ENCODE results near the gene AP2A1. TPM values are rescaled to one million over a fixed set of nuclear protein-coding genes. Genes with fewer than 3 reads are reported as not detected.

The AP2A1 gene
- total and polyA plus RNA-seq, 9 of the 15 experiments (the other 6 are each of a cell fraction or from before 2014, with no cell fraction given): 0.55 to 150 (median 31.9) TPM

GRCh38 chr19:49761625-49762311, 5.0 kb upstream of the AP2A1 start:
- FAIRE-seq (peak; percentile 87), DNase-seq (ENCODE audit: extremely low read depth in 1 of 4, low spot score in 3 of 4) (peak; percentile 75 to 88 (median 80)), ATAC-seq (peak; percentile 53)
- Histone ChIP-seq H3K9me3 (replicated peaks; ENCODE audit: control insufficient read depth, insufficient read depth, low read depth, low read length) (no peaks in the 10 kb centered on the region), H3K27me3 (ENCODE audit: control insufficient read depth in 2 of 2, insufficient read depth in 2 of 2, low read length in 2 of 2) (no peaks in the 10 kb centered on the region), H3K4me2 (ENCODE audit: insufficient read depth, low read length) (peak overlapping the region; percentile 75), H3K4me1 (replicated peaks in 1 of 2; ENCODE audit: control insufficient read depth in 2 of 2, insufficient read depth in 2 of 2, low read length in 2 of 2) (peaks cover 28 to 33% of the 10 kb centered on the region in 2 experiments), H3K9me1 (ENCODE audit: control insufficient read depth, insufficient read depth, low read length) (no peaks in the 10 kb centered on the region), H3K4me3 (peak overlapping the region; percentile 24; the same call in 1 of the 2 replicates), H3K79me2 (ENCODE audit: control insufficient read depth, insufficient read depth, low read length) (peaks cover 5% of the 10 kb centered on the region; the same call in 1 of the 3 replicates), H2AFZ (ENCODE audit: low read depth, low read length) (peak overlapping the region; percentile 98), H4K20me1 (replicated peaks; ENCODE audit: control insufficient read depth, insufficient read depth, low read length) (no peaks in the 10 kb centered on the region), H3K27ac (ENCODE audit: extremely low read depth, low read depth, low read length) (peak overlapping the region; percentile 77), H3K36me3 (ENCODE audit: control insufficient read depth, insufficient read depth, low read length) (no peaks in the 10 kb centered on the region), H3K9ac (ENCODE audit: insufficient read depth in 1 of 2, low read depth in 2 of 2, low read length in 2 of 2) (peak overlapping the region; percentile 70 to 82)
- 12% methylated on average over 15 of the region's 16 CpGs for WGBS (ENCODE audit: insufficient coverage, low coverage, missing lambda C conversion rate)
- in situ Hi-C loops (cut with MboI) (no loop called here), intact Hi-C loops (cut with micrococcal nuclease) (loop anchor here (2.0 to 5.0 kb wide), 2 partner anchors 77 to 169 kb away; partner anchors contain the start of gene PRR12)
- ChIA-PET POLR2A (interaction anchor here (0.7 to 1.2 kb wide), 3 partner anchors 13 to 114 kb away, joined by 3 read pairs; partner anchors contain the start of gene PRMT1), CTCF (ENCODE audit: low intra/inter-chr PET ratio) (interaction anchor here (1.7 kb wide), 1 partner anchor 82 kb away, joined by 5 read pairs; no protein-coding TSS in a partner anchor)
- BruUV-seq (replicated peaks): TSS peak; percentile 65
- TF ChIP-seq BRCA1 (IDR thresholded peaks at IDR 0.05): no peak
- TF ChIP-seq BRCA1 (CRISPR knock-in tag; IDR thresholded peaks at IDR 0.05): no peak
- TF ChIP-seq L3MBTL2 (IDR thresholded peaks at IDR 0.05): peak; percentile 81
- peak; percentile 49; the same call in 1 of the 2 replicates for TF ChIP-seq GATAD2A (IDR thresholded peaks at IDR 0.05)
- TF ChIP-seq FOXK2 (conservative IDR thresholded peaks at IDR 0.05 in 1 of 2, IDR thresholded peaks at IDR 0.05 in 1 of 2; ENCODE audit: low read depth in 2 of 2): peak; percentile 26 to 40; a peak in 1 of 4 replicates
- TF ChIP-seq SP1 (CRISPR knock-in tag; IDR thresholded peaks at IDR 0.05): no peak
- no peak for TF ChIP-seq CHAMP1 (IDR thresholded peaks at IDR 0.05)
- TF ChIP-seq MAFG (tag; conservative IDR thresholded peaks at IDR 0.05): 0 out of 2 replicates have a peak, but pooled peaks have one; percentile 12
- TF ChIP-seq HDAC2 (IDR thresholded peaks at IDR 0.05): peak; percentile 56; the same call in 1 of the 2 replicates
- TF ChIP-seq BRD9 (IDR thresholded peaks at IDR 0.05; ENCODE audit: low read depth, partially characterized antibody): peak; percentile 84
- no peak for TF ChIP-seq MIER1 (IDR thresholded peaks at IDR 0.05; ENCODE audit: low read depth)
- peak; percentile 49 for TF ChIP-seq POLR2B (IDR thresholded peaks at IDR 0.05; ENCODE audit: low read depth, partially characterized antibody)
- no peak for TF ChIP-seq YBX1 (IDR thresholded peaks at IDR 0.05)
- TF ChIP-seq ZNF76 (CRISPR knock-in tag; IDR thresholded peaks at IDR 0.05; ENCODE audit: borderline replicate concordance): no peak
- no peak for TF ChIP-seq DIDO1 (tag; IDR thresholded peaks at IDR 0.05; ENCODE audit: low read depth)
- TF ChIP-seq ZNF146 (CRISPR knock-in tag; IDR thresholded peaks at IDR 0.05; ENCODE audit: unreplicated experiment): no peak
- TF ChIP-seq HMGN3 (IDR thresholded peaks at IDR 0.05; ENCODE audit: borderline replicate concordance, extremely low read depth, insufficient read length, low read depth, low read length): peak; percentile 42
- TF ChIP-seq HIVEP1 (CRISPR knock-in tag; IDR thresholded peaks at IDR 0.05): no peak
- peak; percentile 39 to 40 for TF ChIP-seq E2F6 (IDR thresholded peaks at IDR 0.05; ENCODE audit: borderline replicate concordance in 1 of 2, extremely low read depth in 1 of 2, insufficient read depth in 1 of 2, insufficient read length in 1 of 2, low read depth in 1 of 2, low read length in 1 of 2, poor library complexity in 1 of 2, severe bottlenecking in 1 of 2)
